ENCODE measurements around the gene FDX2.
A peak's percentile ranks its signal among the peaks of the same experiment; 100 is the strongest.
"Not testable (repeated sequence)": the region's sequence is repeated elsewhere in the genome, so short reads cannot be mapped to it uniquely, and the experiment has no call there.

Gene FDX2

DNA sequence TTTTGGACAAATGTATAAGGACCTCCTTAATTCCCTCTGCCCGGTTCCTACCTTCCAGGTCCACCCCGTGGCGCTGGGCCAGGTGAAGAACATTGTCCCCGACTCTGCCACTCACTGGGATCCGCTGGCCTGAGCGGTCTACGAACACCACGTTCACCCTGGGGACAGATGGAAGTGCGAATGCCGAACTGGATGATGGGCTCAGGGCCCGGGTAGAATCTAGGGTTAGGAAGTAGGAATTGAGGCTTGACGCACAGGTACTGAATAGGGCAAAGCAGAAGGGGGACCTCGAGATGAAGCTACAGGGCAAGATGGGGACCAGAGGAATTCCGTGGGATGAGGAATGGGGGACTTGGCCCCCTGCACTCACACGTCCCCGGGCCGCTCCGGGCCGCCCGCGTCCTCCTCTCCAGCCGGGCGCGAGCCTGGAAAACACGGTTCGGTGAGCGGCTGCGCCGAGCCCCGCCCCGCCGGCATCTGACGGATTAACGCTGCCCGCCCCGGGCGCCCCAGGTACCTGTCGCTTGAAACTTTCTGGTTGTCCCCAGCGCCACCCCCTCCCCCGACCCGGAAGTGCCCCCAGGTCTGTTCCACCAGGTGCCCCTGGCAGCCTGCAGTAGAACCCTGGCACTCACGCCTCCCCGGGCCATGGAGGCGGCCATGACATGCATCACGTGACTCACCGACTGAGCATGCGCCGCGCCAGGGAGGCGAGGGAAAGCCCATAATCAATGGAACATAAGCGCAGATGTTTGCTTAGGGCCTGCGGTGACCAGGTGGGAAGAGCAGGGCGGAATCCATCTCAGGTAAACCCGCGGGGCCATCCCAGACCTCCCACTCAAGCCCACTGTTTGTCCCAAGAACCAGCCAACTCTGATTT lies at the start of gene FDX2:
Gene FDX2 (minus strand): TSS at position 681 of the 880 bp plus-strand sequence. CDS start 19 bp downstream, at position 662.
- peak; percentile 55 for DNase-seq

DNA sequence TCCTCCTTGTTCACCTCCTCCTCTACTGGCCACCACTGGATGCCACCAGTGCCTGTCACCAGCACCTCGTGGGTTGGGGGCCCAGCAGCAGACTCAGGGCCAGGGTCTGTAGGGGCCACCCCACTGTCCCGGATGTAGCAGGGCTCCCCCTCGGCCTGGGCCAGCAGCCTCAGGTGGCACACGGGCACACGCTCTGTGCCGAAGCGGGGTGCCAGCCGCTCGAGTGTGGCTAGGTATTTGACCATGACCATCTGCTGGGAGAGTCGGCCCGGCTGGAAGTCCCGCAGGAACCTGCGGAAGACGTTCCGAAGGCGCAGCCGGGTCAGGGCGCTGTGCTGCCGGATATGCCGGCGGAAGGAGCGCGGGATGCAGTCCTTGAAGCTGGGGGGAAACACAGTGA lies 49.7 kb upstream of the FDX2 start:
- no peak for DNase-seq

DNA sequence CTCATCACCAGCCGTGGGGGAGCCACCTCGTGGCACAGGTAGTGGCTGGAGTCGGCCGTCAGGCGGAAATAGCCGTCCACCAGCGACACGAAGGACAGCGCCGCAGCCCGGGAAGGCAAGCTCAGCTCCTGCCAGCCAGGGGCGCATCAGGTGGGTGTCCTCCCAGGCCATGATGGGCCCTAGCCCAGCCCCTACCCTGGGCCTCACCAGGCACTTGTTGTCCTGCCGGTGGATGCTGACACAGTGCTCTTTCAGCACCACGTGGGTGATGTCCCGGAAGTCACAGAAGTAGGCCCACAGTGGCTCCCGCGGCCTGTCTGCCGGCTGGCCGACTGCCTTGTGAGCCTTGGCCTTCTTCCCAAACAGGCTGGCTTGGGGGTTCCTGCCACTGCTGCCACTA lies 48.8 kb upstream of the FDX2 start:
- DNase-seq = no peak

GRCh38 chr19:10363789-10364281 lies 48.0 kb upstream of the FDX2 start:
- no peak for DNase-seq

GRCh38 chr19:10362259-10362658 lies 46.4 kb upstream of the FDX2 start:
- no peak for DNase-seq

- DNase-seq = no peak
Observed at GRCh38 chr19:10361569-10362011, 45.8 kb upstream of the FDX2 start.

- no peak for DNase-seq
Observed at GRCh38 chr19:10356431-10356830, 40.6 kb upstream of the FDX2 start.

DNA sequence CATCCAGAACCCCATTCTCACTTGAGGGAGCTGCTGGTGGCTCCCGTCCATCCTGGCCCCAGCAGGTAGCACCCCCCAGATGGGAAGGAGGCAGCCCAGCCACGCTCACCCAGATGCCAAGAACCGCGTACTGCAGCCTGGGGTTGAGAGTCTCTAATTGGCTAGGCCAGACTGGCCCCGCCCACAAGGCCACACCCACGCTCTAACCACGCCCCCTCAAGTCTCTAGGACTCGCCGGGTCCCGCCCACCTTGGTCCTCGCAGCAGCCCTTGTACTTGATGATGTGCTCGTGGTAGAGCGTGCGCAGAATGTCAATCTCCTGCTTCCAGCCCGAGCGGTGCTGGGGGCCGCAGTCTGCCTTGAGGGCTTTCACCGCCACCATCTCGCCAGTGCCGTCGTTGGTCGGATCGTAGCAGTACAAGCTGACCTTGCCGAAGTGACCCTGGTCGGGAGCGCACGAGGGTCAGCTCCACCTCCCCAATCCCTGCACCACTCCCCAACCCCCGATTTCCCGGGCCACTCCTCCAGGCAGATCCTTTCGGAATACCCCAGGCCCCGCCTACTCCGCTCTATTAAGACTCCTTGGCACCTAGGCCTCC lies 38.1 kb upstream of the FDX2 start:
- no peak for DNase-seq

DNA sequence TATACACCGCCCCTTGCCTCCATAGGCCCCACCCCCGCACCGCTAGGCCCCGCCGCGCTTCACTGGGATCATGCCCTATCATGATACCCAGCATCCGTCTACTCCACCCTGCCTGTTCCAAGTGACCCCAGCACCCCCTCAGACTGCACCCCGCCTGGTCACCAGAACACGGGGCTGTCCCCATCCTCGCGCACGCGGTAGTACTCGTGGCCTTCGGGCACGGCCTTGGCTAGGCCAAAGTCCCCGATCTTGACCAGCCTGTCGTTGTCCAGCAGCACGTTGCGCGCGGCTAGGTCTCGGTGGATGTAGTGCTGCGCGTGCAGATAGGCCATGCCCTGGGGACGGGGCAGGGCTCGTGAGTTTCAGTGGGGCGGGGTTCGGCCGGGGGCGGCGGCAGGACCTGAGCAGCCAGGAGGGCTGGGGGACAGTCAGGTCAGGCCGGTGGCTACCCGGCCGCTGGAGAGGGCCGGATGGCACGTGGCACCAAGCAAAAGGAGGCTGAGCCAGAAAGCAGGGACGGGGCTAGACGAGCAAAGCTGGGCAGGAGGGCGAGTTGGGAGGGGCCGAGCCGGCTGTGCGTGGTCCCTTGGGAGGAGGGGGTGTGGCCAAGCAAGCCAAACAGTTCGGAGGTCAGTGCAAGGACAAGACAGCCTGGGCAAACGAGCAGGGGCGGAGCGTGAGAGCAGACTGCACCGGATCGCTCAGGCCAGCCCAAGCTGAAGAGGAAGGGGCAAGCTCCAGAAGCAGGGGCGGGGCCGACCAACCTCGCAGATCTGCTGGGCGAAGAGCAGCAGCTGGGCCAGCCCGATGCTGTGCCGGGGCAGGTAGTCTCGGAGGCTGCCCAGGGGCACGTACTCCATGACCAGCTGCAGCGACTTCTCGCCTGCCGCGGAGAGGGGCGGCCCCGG lies 37.2 kb upstream of the FDX2 start:
- no peak for DNase-seq

DNA sequence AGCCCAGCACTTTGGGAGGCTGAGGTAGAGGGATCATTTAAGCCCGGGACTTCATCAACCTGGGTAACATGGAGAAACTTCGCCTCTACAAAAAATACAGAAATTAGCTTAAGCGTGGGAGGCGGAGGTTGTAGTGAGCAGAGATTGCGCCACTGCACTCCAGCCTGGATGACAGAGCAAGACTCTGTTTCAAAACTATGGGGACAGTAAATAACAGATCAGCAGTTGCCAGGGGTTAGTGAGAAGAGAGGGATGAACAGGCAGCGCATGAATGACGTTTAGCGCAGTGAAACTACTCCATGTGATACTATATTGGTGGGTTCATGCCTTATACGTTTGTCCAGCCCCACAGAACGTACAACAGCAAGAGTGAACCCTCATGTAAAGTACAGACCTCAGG lies 30.7 kb upstream of the FDX2 start:
- DNase-seq = no peak

DNA sequence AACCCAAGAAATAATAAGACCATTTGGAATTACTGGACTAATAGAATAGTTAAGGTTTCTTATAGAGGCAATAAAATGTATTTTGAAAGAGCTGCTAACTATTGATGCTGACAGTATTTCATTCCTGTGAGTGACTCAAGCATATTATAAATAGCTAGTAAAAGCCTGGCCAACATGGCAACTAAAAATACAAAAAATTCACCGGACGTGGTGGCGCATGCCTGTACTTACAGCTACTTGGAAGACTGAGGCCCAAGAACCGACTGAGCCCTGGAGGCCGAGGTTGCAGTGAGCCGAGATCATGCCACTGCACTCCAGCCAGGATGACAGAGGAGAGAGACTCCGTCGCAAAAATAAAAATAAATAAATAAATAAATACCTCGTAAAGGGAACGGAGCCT lies 29.0 kb upstream of the FDX2 start:
- DNase-seq = no peak

- no peak for DNase-seq
Observed at GRCh38 chr19:10343495-10343894, 27.7 kb upstream of the FDX2 start.

GRCh38 chr19:10339977-10340376 lies 24.2 kb upstream of the FDX2 start:
- DNase-seq = no peak

DNA sequence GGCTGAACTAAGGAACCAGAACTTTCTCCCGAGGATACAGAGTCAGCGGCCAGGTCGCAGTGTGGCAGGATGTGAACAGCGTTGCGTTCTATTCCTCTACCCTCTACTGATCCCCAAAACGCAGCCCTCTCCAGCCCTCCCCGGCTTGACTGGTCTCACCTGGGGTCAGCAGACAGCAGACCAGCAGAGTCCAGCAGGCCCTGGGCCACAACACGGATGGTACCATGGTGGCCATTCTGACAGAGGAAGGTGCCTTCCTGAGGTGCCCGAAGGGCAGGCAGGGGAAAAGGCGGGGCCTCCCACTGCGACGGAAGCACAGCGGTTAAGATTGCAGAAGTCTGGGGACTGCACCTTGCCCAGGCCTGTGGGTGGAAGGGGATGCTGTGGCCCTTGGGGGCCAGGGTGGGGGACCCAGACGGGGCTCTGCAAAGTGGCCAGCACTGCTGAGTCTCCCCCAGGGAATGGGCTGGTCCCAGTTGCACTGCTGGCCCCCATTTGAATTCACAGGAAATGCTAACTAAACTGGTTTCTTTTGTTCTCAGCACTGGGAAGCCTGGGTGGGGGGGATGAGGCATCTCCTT lies 23.7 kb upstream of the FDX2 start, which contains the start of gene ICAM3:
Gene ICAM3 (minus strand): TSS at position 245 of the 581 bp plus-strand sequence. CDS start 10 bp downstream, at position 235.
- no peak for DNase-seq

DNA sequence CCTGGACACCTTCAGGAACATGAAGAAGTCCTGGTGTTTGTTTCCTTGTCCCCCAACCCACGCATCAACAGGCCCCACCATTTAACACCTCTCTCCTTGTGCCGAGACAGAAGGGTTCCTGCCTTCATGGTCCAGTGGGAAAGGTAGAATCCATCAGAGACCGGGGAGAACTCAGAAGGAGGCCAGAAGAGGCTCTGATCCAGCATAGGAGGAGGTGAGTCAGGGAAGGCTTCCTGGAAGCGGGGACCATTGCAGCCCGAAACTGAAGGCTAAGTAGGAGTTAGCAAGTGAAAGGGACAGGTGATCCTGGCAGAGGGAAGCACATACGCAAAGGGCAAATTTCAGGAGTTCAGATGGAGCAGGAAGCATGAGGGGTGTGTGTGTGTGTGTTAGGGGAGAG lies 23.1 kb upstream of the FDX2 start:
- DNase-seq = no peak

DNA sequence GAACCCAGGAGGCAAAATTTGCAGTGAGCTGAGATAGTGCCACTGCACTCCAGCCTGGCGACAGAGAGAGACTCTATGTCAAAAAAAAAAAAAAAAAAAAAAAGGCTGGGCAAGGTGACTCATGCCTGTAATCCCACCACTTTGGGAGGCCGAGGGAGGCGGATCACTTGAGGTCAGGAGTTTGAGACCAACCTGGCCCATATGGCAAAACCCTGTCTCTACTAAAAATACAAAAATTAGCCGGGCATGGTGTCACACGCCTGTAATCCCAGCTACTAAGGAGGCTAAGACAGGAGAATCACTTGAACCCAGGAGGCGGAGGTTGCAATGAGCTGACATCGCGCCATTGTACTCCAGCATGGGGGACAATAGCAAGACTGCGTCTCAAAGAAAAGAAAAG lies 20.9 kb upstream of the FDX2 start:
- DNase-seq = not testable (repeated sequence)

GRCh38 chr19:10335352-10335985 lies 19.7 kb upstream of the FDX2 start:
- DNase-seq = no peak

- peak; percentile 37 for DNase-seq
Observed at GRCh38 chr19:10334588-10335351, 19.0 kb upstream of the FDX2 start.

DNA sequence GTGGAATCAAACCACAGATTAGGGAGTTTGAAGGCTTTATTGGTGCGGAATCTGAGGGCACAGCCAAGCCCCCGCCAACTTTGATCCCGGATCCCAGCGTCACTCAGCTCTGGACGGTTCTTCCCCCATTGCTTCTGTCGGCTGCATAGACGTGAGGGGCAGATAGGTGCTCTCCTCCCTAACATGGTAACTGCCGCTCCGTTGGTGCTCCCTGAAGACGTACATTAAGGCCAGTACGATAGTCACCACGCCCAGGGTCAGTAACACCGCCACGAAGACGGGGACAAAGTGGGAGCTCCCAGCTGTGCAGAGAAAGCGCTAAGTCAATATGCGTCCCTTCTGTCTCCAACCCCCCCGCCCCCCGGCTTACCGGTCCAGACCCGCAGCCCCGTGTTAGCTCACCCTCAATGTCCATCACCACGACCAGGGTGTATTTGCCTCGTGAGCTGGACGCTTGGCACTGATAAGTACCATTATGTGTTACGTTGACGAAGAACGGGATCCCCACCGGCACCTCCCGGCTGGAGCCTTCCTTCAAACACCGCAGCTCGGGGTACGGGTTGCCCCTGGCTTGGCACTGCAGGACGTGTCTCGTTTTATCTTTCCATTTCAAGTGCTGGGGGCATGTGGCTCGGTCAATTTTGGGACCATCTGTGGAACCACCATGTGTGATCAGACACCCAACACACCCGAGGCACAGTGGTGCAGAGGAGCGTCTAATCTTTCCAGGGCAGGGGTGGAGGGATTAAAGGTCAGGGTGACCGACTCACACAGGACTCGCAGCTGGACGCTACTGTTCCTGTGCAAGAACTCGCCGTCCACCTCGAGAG lies 18.2 kb upstream of the FDX2 start:
- no peak for DNase-seq

All from NCI-H2029 treated with DMSO at 0.1 percent for 48 hours (cell line).